Measurements from ENCODE around the gene DCLK3.

DCLK3 gene

GRCh38 chr3:36669764-36670163 is 94.6 kb downstream of the DCLK3 start:
- no peak for DNase-seq (ENCODE audit: low spot score)

GRCh38 chr3:36666166-36666565 is 98.2 kb downstream of the DCLK3 start:
- DNase-seq (ENCODE audit: low spot score): no peak

- DNase-seq (ENCODE audit: low spot score): no peak
These were observed 100.6 kb downstream of the DCLK3 start for GRCh38 chr3:36663666-36664291.

GRCh38 chr3:36662626-36663025 is 101.7 kb downstream of the DCLK3 start:
- DNase-seq (ENCODE audit: low spot score): no peak
